ENCODE measurements around the gene ADAMTS15.

The ADAMTS15 gene

DNA sequence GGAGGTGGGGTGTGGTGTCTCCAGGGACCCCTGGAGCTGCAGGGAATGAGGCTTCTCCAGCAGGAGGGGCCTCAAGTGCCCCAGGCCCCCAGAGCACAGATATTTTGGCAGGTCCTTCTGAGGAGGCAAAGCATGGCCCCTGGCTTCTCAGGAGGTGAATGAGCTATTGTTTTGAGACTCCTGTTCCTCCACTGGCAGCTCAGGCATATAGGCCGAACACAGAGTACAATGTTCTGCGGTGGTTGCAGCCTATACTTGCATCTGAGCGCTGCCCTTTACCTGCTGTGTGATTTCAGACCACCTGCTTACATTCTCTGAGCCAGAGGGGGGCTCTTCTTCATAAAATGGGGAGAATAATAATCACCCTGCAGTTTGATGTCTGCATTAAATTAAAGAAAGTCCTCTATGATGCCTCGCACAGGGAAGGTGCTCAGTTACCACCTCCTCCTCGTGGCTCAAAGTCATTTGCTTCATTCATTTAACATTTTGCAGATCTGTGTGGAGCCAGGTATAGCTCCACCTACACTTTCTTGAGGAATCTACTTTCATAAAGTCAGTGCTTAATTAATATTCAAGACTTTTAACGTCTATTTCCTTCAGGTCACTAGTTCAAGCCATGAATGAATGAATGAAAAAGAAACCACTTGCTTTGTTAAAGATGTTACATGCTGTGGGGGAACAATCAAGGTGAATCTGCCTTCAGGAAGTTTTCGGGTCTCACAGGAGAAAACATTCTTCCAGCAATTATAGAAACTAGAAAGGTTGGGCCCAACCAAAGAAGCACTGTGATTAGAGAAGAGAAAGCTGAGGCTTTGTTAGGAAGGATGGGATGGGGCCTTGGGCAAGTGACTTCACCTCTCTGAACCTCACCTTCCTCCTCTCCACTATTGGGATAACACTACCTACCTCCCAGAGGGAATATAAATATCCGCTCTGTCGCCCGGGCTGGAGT is 68.4 kb downstream of the ADAMTS15 start:
- TF ChIP-seq, protein P1, sequence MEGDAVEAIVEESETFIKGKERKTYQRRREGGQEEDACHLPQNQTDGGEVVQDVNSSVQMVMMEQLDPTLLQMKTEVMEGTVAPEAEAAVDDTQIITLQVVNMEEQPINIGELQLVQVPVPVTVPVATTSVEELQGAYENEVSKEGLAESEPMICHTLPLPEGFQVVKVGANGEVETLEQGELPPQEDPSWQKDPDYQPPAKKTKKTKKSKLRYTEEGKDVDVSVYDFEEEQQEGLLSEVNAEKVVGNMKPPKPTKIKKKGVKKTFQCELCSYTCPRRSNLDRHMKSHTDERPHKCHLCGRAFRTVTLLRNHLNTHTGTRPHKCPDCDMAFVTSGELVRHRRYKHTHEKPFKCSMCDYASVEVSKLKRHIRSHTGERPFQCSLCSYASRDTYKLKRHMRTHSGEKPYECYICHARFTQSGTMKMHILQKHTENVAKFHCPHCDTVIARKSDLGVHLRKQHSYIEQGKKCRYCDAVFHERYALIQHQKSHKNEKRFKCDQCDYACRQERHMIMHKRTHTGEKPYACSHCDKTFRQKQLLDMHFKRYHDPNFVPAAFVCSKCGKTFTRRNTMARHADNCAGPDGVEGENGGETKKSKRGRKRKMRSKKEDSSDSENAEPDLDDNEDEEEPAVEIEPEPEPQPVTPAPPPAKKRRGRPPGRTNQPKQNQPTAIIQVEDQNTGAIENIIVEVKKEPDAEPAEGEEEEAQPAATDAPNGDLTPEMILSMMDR (conservative IDR thresholded peaks at IDR 0.05; ENCODE audit: low read depth, low read length), result no peak
- no peak overlapping the region for H3K4me3 ChIP-seq (ENCODE audit: low read depth, low read length)
- no peak for DNase-seq (ENCODE audit: low read depth)

DNA sequence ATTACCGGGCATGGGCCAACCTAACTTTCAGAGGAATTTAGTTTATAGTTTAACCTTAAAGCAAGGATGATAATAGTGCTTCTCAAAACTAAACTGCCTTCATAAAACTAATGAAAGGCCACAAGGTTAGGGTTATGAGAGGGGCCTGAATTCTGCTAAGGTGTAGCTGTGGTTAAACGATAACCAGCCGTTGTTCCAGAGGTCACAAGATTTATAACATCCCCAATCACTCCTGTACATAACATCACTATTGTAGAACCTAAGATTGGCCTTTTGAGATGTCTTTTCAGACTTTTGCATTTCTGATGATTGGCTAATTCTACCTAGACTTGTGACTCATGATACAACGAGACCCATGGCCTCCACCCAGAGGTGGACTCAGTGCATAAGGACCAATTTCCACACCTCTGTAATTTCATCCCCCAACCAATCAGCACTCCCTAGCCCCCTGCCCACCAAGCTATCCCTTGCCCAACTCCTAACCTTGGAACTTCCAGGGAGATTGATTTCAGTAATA is 69.8 kb downstream of the ADAMTS15 start:
- no peak for DNase-seq (ENCODE audit: low read depth)
- H3K4me3 ChIP-seq (ENCODE audit: low read depth, low read length), result no peak overlapping the region
- TF ChIP-seq, protein P1 (conservative IDR thresholded peaks at IDR 0.05; ENCODE audit: low read depth, low read length), result no peak

GRCh38 chr11:130519128-130519932 is 70.9 kb downstream of the ADAMTS15 start:
- no peak overlapping the region for H3K4me3 ChIP-seq (ENCODE audit: low read depth, low read length)
- TF ChIP-seq, protein P1 (conservative IDR thresholded peaks at IDR 0.05; ENCODE audit: low read depth, low read length), result no peak
- DNase-seq (ENCODE audit: low read depth), result no peak

- no peak overlapping the region for H3K4me3 ChIP-seq (ENCODE audit: low read depth, low read length)
- no peak for DNase-seq (ENCODE audit: low read depth)
- TF ChIP-seq, protein P1 (conservative IDR thresholded peaks at IDR 0.05; ENCODE audit: low read depth, low read length), result no peak
Observed at GRCh38 chr11:130520271-130520671, 71.8 kb downstream of the ADAMTS15 start.

GRCh38 chr11:130522284-130522961 is 74.0 kb downstream of the ADAMTS15 start:
- peak; percentile 98 for DNase-seq (ENCODE audit: low read depth)
- H3K4me3 ChIP-seq (ENCODE audit: low read depth, low read length), result no peak overlapping the region
- TF ChIP-seq, protein P1 (conservative IDR thresholded peaks at IDR 0.05; ENCODE audit: low read depth, low read length), result no peak

DNA sequence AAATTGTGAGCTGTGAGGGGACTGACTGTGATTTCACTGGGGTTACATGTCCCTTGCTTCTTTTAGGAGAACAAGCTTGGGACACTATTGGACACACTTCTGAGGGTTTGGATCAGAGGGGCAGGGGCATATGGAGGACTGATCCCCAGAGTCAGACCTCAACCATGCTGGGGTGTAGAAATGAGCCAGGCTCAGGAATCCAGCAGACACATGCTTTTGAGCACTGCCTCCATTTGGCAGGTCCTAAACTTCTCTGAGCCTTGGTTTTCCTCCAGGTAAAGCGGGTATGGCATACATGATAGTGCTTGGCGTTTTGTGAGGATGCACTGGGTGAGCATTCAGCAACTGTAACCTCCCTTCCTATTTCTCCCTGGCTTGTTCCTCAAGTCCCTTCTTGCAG is 74.7 kb downstream of the ADAMTS15 start:
- H3K4me3 ChIP-seq (ENCODE audit: low read depth, low read length), result no peak overlapping the region
- DNase-seq (ENCODE audit: low read depth), result peak; percentile 10
- TF ChIP-seq, protein P1 (conservative IDR thresholded peaks at IDR 0.05; ENCODE audit: low read depth, low read length), result no peak
